ENCODE data around the gene ABHD16B.

ABHD16B gene

DNA sequence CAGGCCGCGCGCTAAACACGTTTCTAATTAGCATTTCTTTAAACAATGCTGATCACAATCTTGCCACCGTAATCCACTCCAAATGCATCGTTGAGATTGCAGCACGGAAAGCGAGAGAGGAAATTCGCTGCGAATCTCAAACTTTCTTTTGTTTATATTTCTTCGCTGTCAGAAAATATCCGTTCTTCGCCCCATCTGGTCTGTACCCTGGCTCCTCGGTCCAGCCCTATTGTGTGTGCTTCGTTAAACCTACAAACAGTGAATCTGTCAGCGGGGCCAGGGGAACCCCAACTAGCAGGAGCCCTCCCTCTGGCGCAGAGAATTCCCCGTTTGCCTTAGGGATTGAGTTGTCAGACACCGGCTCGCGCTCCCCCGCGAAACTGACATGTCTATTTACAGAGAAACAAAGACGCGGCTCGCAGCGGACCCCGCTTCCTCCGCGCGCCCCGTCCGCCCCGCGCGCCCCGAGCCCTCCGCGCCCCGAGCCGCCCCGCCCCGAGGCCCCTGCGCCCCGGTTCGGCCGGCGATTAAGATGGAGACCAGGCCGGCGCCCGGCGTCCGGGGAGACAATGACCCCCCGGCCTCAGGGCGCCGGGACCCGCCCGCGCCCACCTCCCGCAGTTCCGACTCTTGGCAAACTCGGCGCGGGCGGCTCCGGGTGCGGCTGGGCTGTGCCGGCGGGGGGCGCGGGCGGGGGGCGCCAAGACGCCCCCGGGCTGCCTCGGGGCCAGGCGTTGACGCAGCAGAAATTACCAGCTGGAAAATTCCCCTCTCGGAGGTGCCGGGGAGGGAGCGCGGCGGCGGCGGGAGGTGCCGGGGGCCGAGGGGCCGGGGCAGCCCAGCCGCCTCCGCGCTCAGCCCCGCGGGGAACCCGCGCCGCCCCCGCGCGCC, 31.1 kb upstream of the ABHD16B start:
- DNase-seq = no peak
- TF ChIP-seq POLR2A (IDR thresholded peaks at IDR 0.05; ENCODE audit: low read length) (no peak), GATA1 (IDR thresholded peaks at IDR 0.05; ENCODE audit: low read depth, low read length) (no peak)

DNA sequence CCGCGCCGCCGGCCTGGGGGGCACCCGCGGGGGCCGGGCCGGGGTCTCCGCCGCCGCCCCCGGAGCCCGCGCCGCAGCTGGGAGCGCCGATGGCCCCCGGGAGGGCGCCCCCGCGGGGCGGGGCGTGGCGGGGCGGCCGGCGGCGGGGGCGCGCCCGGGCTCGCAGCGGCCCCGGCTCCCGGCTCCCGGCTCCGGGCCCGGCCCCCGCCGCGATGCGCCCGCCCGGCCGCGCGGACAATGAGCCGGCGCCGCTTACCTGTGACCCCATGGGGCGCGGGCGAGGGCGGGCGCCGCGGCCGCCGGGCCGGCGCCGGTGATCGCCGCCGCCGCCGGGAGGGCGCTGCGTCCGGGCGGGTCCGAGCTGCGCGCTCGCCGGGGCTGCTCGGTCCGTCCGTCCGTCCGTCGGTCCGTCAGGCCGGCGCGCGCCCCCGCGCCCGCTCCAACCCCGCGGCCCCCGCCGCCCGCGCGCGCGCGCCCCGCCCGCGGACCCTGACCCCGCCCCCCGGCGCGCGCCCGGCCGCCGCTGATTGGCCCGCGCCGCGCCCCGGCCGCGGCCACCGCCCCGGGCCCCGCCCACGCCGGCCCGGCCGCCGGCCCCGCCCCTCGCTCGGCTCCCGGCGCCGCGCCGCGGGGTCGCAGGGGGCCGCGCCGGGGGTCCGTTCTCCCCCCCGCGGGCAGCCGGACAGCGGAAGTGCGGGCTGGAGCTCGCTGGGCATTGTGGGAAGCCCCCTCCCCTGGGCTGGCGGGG, 30.3 kb upstream of the ABHD16B start, which contains the start of gene ZBTB46:
Gene ZBTB46, minus strand, starts transcription at position 424 of the 748 bp plus-strand sequence. CDS start 40,507 bp downstream, outside the sequence.
- DNase-seq = peak; percentile 62 to 75
- TF ChIP-seq POLR2A (IDR thresholded peaks at IDR 0.05; ENCODE audit: low read length) (no peak), GATA1 (IDR thresholded peaks at IDR 0.05; ENCODE audit: low read depth, low read length) (no peak)

DNA sequence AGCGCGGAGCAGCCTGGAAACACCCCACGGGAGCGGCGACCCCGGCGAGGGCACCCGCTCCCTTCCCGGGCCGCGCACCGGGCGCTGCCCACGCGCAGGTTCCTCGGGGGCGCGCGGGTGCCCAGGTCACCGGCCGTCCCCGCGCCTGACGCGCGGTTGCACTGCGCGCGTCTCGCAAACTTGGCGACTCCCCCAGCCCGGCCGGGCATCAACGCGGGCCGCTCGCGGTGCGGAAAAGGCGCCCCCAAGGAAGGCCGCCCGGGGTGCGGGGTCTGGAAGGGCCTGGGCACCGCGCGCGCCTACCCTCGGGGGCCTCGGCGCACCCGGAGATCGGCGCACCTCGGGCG, 29.7 kb upstream of the ABHD16B start:
- no peak for TF ChIP-seq POLR2A (IDR thresholded peaks at IDR 0.05; ENCODE audit: low read length)
- TF ChIP-seq GATA1 (IDR thresholded peaks at IDR 0.05; ENCODE audit: low read depth, low read length) = no peak
- no peak for DNase-seq

DNA sequence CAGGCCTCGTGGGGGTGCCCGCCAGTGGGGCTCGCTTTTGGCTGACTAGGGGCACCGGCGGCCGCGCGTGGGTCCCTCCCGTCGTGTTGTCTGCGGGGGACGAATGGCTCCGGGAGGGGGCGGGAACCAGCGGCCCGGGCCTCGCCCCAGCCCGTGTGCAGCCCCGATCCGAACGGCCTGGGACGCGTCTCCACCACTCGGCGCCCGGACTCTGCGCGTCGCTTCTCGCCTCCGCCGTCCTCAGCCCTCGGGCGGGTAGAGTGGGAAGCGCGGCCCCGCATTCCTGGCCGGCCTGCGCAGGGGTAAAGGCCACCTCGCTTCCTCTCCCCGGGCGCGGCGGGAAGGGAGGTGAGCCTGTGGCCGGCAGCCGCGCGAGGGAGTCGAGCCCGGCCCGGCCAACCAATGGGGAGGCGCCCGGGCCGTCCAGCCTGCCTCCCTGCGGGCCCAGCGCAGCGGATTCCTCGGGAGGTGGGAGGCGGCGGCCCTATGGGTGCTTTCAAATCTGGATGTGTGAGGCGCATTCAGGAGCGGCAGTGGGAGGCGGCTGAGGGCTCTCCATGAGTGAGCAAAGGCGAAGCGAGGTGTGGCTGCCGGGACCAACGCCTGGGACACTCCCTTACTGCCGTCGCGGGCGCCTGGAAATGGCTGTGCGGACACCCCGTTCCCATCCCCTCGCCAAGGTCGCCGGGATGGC, 29.2 kb upstream of the ABHD16B start:
- TF ChIP-seq GATA1 (IDR thresholded peaks at IDR 0.05; ENCODE audit: low read depth, low read length) = no peak
- no peak for TF ChIP-seq POLR2A (IDR thresholded peaks at IDR 0.05; ENCODE audit: low read length)
- no peak for DNase-seq

DNA sequence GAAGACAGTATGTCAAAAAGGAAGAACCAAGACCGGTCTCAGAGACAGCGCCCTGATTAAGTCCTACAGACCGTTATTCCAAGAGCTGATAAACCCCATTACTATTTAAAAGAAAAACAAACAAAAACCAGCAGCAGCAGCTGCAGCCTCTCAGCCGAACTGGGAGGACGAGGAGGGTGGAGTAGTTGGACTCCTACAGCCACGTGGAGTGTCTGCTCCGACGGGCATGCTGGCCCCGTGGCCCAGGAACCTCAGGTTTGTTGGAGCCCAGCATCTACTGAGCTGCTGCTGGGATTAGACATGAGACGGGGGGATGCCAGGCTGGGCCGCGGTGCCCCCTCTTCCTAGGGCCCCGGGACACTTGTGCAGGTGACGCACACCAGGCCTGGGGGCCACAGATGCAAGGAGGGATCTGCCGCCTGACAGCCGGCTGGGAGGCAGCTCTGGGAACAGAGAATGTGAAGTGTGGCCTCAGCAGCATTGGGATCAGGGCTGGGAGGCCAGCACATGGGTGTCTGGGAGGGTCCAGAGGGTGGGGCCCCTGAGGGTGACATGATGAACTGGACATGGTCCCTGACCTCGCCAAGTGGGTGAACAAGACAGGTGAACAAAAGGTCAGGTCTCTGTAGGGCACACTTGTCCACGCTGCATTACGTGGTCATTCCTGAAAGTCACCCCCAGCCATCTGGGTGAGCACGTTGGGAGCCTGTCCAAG, 27.4 kb upstream of the ABHD16B start:
- no peak for TF ChIP-seq POLR2A (IDR thresholded peaks at IDR 0.05; ENCODE audit: low read length)
- TF ChIP-seq GATA1 (IDR thresholded peaks at IDR 0.05; ENCODE audit: low read depth, low read length) = no peak
- DNase-seq = no peak

DNA sequence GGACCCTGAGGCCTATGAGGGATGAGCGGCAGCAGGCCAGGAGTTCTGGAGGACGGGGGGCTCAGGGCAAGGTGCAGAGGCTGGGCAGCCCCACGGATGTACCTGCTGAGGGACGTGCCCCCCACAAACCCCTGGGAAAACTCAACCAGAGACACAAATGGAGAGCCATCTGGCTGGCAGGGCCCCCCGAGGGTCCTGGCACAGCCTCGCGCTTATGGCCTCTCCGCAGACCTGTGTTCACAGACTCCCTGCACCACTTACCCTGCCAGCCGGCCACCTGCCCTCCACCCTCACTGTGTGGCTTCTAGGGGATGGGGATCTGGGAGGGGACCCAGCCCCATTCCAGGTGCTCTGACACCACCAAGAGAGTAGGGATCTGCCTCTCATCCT, 26.8 kb upstream of the ABHD16B start:
- no peak for TF ChIP-seq GATA1 (IDR thresholded peaks at IDR 0.05; ENCODE audit: low read depth, low read length)
- no peak for TF ChIP-seq POLR2A (IDR thresholded peaks at IDR 0.05; ENCODE audit: low read length)
- no peak for DNase-seq

DNA sequence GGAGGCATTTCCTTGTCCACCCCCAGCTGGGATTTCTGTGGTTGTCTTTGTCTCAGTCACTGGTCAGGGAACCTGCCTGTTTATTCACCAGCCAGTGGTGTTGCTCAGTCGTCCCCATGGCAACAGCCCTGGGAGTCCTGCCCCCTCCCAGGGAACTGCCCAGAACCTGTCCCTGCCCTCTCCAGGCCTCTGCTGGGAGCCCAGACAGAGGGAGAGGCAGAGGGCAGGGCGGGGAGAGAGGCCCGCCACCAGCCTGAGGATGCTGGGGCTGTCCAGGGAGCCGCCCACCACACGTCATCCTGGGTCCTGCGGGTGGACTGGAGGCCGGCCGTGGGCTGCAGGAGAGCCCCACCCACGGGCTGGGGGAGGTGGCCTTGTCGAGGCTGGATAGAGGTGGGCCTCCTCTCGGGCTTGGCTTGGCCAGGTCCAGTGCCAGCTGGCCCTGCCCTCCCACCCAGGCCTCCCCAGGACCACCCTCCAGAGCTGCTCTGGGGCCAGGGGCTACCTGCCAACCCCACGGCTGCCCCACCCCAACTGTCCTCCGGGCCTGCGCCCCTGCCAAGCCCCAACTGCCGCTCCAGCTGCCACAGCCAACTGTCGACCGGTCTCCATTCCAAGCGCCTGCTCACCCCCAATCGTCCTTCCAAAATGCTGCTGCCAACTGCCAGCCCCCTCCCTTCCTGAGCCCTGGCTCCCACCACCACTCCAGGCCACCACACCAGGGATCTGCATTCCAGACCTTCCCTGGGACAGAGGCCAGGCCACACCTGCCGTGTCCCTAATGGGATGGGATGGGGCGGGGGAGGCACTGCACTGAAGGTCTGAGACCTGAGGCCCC, 26.1 kb upstream of the ABHD16B start:
- DNase-seq = peak; percentile 32 to 37
- TF ChIP-seq POLR2A (IDR thresholded peaks at IDR 0.05; ENCODE audit: low read length) (no peak), GATA1 (IDR thresholded peaks at IDR 0.05; ENCODE audit: low read depth, low read length) (no peak)

DNA sequence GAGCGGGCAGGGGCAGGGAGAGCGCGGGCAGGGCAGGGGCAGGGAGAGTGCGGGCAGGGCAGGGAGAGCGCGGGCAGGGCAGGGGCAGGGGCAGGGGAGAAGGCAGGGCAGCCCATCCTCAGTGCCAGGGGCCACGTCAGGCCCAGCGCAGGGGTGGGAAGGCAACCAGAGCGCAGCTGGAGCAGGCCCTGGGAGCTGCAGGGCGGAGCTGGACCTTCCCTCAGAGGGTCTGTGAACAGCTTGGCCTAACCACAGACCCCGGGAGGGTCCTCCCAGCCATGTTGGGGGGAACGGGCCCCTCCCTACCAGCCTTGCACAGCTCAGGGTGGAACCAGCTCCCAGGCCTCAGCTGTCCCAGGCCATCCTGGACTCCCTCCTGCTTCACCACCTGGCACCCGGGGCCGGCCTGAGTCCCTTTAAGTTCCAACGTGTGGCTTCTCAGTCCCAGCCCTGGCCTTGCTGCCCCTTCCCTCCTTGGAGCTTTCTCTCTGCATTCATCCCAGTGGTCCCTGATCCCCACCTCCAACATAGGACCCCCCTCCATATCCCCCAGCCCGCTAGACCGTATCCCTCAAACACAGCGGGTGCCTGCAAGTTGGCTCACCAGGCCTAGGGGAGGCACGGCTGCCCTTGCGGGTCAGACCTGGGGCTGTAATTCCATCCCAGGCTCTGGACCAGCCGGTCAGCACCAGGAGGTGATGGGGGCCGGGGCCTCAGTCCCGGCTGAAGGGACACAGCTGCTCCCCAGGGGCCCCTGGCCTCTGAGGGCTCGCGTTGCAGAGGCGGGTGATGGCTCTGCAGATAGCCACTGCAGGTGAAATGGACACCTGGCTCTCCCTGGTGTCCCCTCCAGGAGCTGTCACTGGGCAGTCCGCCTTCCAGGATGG, 24.6 kb upstream of the ABHD16B start:
- no peak for DNase-seq
- TF ChIP-seq POLR2A (IDR thresholded peaks at IDR 0.05; ENCODE audit: low read length) (no peak), GATA1 (IDR thresholded peaks at IDR 0.05; ENCODE audit: low read depth, low read length) (no peak)

DNA sequence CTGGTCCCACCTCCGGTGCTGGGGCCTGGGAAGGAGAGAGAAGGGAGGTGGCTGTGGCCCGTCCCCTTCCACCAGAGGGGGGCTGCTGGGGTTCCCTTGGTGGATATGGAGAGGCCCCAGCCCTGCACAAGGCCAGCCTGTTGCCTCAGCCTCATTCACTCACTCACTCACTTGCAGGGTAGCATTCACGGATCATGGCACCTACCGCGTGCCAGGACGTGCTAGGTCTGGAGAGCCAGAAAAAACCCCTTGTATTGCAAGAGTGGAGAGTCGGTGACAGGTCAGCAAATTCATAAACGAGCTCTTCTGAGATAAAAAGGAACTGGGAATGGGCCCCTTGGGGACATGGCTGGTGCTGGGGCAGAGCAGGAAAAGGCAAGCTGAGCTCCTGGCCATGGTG, 23.8 kb upstream of the ABHD16B start:
- DNase-seq = no peak
- no peak for TF ChIP-seq GATA1 (IDR thresholded peaks at IDR 0.05; ENCODE audit: low read depth, low read length)
- no peak for TF ChIP-seq POLR2A (IDR thresholded peaks at IDR 0.05; ENCODE audit: low read length)

GRCh38 chr20:63839620-63840019, 21.7 kb upstream of the ABHD16B start:
- DNase-seq = no peak
- TF ChIP-seq POLR2A (IDR thresholded peaks at IDR 0.05; ENCODE audit: low read length) = no peak
- no peak for TF ChIP-seq GATA1 (IDR thresholded peaks at IDR 0.05; ENCODE audit: low read depth, low read length)

DNA sequence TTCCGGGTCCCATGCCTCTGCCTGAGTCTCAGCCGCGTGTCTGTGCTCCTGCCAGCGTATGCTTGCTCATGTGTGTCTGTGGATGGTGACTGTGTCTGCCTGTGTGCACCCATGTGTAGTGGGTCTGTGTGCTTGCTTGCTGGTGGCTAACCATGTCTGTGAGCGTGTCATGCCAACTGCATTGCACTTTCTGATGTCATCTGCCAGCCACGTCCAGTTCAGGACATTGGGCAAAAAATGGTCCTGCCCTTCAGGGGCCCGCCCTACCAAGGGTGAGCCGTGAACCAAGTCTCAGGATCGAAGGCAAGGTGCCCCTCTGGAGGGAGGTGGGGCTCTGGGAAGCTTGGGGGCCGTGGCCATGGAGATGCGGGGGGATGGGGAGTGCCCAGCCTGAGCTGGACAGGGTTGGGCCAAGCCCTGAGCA, 20.9 kb upstream of the ABHD16B start:
- TF ChIP-seq GATA1 (IDR thresholded peaks at IDR 0.05; ENCODE audit: low read depth, low read length) (no peak), POLR2A (IDR thresholded peaks at IDR 0.05; ENCODE audit: low read length) (no peak)

GRCh38 chr20:63842258-63842657, 19.0 kb upstream of the ABHD16B start:
- TF ChIP-seq GATA1 (IDR thresholded peaks at IDR 0.05; ENCODE audit: low read depth, low read length) (no peak), POLR2A (IDR thresholded peaks at IDR 0.05; ENCODE audit: low read length) (no peak)
- no peak for DNase-seq

More for the DNA sequence above, 20.9 kb upstream of the ABHD16B start:
- DNase-seq = no peak
